ENCODE results near the gene AP1B1. TPM values are rescaled to one million over a fixed set of nuclear protein-coding genes. Genes with fewer than 3 reads are reported as not detected.

AP1B1 gene
- total and polyA plus RNA-seq, 2 of the 13 experiments (the other 11 are each of a cell fraction or from before 2014, with no cell fraction given), result 26.6 to 29.7 TPM

GRCh38 chr22:29313576-29314466 lies 74.5 kb downstream of the AP1B1 start (continued):
- TF ChIP-seq ZBTB39 (CRISPR knock-in tag; IDR thresholded peaks at IDR 0.05) (no peak), ZNF879 (CRISPR knock-in tag; IDR thresholded peaks at IDR 0.05) (no peak), MTA3 (CRISPR knock-in tag; IDR thresholded peaks at IDR 0.05) (no peak), ZNF275 (CRISPR knock-in tag; IDR thresholded peaks at IDR 0.05; ENCODE audit: borderline replicate concordance) (no peak), ARNTL (CRISPR knock-in tag; IDR thresholded peaks at IDR 0.05) (no peak), ZNF335 (CRISPR knock-in tag; IDR thresholded peaks at IDR 0.05) (no peak), GLI4 (CRISPR knock-in tag; IDR thresholded peaks at IDR 0.05; ENCODE audit: borderline replicate concordance) (no peak), ZNF430 (CRISPR knock-in tag; IDR thresholded peaks at IDR 0.05) (no peak), YEATS2 (CRISPR knock-in tag; IDR thresholded peaks at IDR 0.05; ENCODE audit: borderline replicate concordance) (no peak), ZNF10 (CRISPR knock-in tag; IDR thresholded peaks at IDR 0.05; ENCODE audit: borderline replicate concordance, low read depth) (no peak), PLSCR1 (CRISPR knock-in tag; IDR thresholded peaks at IDR 0.05; ENCODE audit: borderline replicate concordance) (no peak), PHF5A (CRISPR knock-in tag; IDR thresholded peaks at IDR 0.05; ENCODE audit: low read depth, unreplicated experiment) (no peak), ZNF282 (IDR thresholded peaks at IDR 0.05; ENCODE audit: partially characterized antibody) (no peak), RARG (CRISPR knock-in tag; IDR thresholded peaks at IDR 0.05; ENCODE audit: low read depth) (no peak), ZNF556 (CRISPR knock-in tag; IDR thresholded peaks at IDR 0.05; ENCODE audit: borderline replicate concordance) (no peak), GATAD2A (CRISPR knock-in tag; IDR thresholded peaks at IDR 0.05) (no peak), ZNF224 (CRISPR knock-in tag; IDR thresholded peaks at IDR 0.05) (no peak), NFE2L2 (IDR thresholded peaks at IDR 0.05; ENCODE audit: low read length) (no peak), SIX1 (CRISPR knock-in tag; IDR thresholded peaks at IDR 0.05; ENCODE audit: borderline replicate concordance) (no peak), GABPB1 (CRISPR knock-in tag; IDR thresholded peaks at IDR 0.05) (no peak), ZNF768 (CRISPR knock-in tag; IDR thresholded peaks at IDR 0.05) (0 out of 2 replicates have a peak, but pooled peaks have one; percentile 5), HNRNPLL (IDR thresholded peaks at IDR 0.05; ENCODE audit: low read depth, low read length, poor library complexity, severe bottlenecking) (peak; percentile 78), ZNF574 (CRISPR knock-in tag; IDR thresholded peaks at IDR 0.05) (no peak), HIVEP1 (CRISPR knock-in tag; IDR thresholded peaks at IDR 0.05) (no peak)

Measured in HepG2 (cell line).